Hematopoietic multipotent progenitor cell treated with erythropoietin and hydrocortisone succinate and interleukin-3 and kit ligand, for 6 days (in vitro differentiated cells): Measurements from ENCODE around the gene OR2H2.

Experiments
- DNase-seq: peaks from one replicate; pipeline ENCODE4 v3.0.0-alpha.2; 2015

The OR2H2 gene

GRCh38 chr6:29584821-29585220, at the start of gene OR2H2:
Gene OR2H2, plus strand, starts transcription at chr6:29585121. Its CDS starts 2,824 bp downstream, at chr6:29587945.
- DNase-seq, result no peak

- DNase-seq, result no peak
These were observed 47.1 kb upstream of the OR2H2 start for GRCh38 chr6:29537714-29538403.

GRCh38 chr6:29547573-29547972, 37.3 kb upstream of the OR2H2 start:
- no peak for DNase-seq

DNA sequence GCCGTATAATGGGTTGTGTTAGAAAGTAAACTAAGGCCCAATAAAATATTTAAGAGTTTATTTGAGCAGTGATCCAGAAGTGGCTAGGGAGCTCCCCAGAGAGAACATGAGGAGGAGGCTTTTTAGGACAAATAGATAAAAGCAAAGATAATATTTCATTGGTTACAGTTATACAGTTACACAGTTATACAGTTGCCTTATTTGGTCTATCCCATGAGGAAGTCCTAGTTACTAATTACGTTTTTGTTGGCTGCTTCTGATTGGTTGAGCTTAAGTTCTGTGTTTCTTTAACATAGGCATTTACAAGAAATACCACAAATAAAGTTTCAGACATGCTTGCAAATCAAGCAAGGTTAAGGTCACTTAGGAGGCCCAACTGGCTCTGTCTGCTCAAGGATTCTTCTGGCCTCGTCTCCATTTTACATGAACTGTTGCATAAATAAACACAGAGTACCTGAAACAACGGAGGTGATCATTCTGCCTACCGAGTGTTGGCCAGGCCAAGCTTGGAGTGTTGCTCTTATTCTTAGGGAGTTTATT, 32.3 kb upstream of the OR2H2 start:
- DNase-seq, result peak; percentile 85

DNA sequence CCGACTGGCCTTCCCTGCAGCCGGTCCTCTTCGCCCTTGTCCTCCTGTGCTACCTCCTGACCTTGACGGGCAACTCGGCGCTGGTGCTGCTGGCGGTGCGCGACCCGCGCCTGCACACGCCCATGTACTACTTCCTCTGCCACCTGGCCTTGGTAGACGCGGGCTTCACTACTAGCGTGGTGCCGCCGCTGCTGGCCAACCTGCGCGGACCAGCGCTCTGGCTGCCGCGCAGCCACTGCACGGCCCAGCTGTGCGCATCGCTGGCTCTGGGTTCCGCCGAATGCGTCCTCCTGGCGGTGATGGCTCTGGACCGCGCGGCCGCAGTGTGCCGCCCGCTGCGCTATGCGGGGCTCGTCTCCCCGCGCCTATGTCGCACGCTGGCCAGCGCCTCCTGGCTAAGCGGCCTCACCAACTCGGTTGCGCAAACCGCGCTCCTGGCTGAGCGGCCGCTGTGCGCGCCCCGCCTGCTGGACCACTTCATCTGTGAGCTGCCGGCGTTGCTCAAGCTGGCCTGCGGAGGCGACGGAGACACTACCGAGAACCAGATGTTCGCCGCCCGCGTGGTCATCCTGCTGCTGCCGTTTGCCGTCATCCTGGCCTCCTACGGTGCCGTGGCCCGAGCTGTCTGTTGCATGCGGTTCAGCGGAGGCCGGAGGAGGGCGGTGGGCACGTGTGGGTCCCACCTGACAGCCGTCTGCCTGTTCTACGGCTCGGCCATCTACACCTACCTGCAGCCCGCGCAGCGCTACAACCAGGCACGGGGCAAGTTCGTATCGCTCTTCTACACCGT, 31.5 kb upstream of the OR2H2 start:
- peak; percentile 75 for DNase-seq

DNA sequence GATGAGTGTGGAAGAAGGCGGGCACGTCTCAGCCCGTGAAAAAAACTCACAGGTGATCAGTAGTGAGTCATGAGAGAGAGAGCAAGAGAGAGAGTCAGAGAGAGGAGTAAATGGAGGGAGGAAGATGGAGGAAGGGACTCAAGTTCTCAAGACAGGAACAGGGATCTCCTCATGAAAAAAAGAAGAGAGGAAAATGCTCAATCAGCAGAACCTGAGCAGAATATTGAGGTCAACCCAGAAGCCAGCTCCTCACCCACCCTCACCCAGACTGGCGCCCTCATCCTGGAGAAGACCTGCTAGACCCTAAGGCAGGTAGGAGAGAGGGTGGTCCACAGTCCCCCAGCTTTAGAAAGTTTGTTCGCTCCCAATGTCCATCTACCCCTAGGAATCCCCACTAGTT, 30.2 kb upstream of the OR2H2 start:
- DNase-seq, result no peak

DNA sequence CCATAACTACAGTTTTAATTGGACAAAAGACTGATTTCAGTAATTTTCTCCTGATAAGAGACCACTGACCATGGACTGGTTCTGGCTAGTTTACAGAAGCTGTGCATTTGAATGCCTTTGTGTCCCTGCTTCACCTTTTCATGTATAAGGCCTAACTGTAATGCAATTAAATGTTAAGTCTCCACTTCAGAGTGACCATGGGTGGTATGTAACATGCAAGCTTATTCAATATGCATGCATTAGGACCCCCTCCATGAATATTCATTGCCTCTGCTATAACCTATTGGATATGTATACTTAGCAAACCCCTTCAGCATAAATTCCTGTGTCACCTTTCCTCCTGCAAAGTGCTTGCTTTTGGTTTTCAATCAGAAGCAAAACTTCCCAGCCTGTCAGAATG, 27.6 kb upstream of the OR2H2 start:
- DNase-seq, result no peak

GRCh38 chr6:29558439-29559079, 26.4 kb upstream of the OR2H2 start:
- no peak for DNase-seq

GRCh38 chr6:29559524-29560287, 25.2 kb upstream of the OR2H2 start, which contains the start of gene UBD:
Gene UBD, minus strand, starts transcription at chr6:29559732. Its CDS starts 31 bp downstream, at chr6:29559701.
- no peak for DNase-seq

DNA sequence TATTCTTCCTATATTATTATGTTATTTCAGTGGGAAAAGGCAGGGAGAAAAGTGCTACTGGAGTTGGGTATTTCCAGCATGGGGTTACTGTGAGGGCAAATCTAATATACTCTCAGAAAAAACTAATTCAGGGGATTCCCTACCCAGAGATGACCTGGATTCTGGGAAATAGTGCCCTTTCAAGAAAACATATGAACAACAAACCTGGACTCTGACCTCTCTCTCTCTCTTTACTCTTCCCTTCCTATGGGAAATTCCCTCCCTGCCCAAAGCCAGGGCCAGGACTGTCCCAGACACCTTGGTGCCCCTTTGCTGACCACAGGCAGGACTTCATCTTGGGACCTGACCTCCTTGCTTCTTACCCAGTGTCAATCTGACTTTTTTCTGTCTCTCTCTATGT, 23.8 kb upstream of the OR2H2 start:
- DNase-seq, result no peak

DNA sequence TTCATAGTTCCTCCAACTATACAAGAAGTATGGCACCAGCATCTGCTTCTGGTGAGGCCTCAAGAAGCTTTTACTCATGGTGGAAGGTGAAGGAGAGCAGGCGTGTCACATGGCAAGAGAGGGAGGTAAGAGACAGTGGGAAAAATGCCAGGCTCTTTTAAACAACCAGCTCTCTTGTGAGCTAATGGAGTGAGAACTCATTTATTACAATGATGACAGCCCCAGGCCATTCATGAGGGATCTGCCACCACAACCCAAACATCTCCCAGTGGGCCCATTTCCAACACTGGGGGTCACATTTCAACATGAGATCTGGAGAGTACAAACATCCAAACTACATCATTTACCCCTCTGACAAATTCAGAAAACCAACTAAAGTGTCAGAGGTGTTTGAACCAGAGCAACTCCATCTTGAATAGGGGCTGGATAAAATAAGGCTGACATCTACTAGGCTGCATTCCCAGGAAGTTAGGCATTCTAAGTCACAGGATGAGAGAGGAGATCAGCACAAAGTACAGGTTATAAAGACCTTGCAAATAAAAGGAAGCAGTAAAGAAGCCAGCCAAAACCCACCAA, 23.2 kb upstream of the OR2H2 start:
- no peak for DNase-seq

DNA sequence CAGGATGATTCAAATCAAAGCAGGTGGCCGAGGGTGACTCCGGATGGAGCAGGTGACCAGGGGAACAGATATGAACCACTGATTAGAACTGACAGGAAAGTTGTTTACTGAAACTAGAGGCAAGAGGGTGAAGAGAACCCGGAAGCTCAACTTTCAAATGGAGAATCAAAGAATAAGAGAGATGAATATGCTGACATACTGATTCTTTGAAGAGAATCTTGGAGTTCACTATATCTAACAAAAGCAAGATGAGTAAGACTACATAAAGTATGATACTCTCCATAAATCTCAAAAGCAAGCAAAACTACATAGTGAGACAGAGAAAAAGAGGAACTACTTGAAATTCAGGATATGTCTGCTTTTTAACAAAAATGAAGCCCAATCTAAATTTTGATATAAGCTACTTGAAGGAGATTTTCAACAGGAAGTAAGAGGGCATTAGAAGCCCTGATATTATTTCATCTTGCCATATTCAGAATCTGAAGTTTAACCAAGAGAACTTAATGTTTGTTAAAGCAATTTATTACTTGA, 21.4 kb upstream of the OR2H2 start:
- DNase-seq, result peak; percentile 11

- DNase-seq, result no peak
These were observed 20.0 kb upstream of the OR2H2 start for GRCh38 chr6:29564875-29565274.

- no peak for DNase-seq
These were observed 18.1 kb upstream of the OR2H2 start for GRCh38 chr6:29566856-29567255.

DNA sequence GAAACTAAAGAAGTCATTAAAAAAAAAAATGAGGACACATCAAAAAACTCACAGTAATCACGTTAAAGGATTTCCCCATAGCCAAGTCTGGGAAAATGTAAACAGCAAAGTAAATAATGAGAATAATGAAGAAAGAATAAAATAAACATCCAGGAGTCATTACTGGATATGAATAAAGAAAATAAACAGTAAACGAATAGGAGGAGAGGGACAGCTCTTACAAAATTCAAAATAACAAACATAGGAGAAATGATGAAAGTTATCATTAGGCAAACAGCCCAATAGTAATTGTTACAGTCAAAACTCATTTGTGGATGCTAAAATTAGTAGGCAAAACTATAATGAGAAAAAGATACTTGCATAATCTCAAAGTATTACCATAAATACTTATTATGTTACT, 17.4 kb upstream of the OR2H2 start:
- no peak for DNase-seq

GRCh38 chr6:29567991-29568390, 16.9 kb upstream of the OR2H2 start:
- no peak for DNase-seq

- DNase-seq, result no peak
These were observed 8.9 kb upstream of the OR2H2 start for GRCh38 chr6:29576056-29576455.

DNA sequence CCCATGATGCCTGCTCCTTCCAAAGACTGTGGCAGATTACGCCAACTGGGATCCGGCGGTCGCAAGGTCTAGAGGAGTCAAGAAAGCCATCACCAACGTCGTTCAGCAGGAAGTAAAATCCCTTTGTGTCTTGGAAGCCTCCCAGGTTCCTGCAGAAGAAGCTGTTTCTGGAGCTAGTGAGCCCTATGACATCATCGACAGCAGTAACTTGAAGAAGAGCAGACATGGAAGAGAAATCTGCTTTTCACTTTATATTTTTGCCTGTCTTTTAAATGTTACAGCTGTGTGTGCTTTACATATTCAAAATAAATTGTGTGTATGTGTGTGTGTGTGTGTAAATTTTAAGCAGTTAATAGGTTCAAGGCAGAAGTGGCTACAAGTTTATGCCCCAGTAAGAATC, 7.4 kb upstream of the OR2H2 start:
- no peak for DNase-seq

GRCh38 chr6:29589423-29590048, 4.6 kb downstream of the OR2H2 start:
- peak; percentile 78 for DNase-seq

GRCh38 chr6:29590218-29590808, 5.4 kb downstream of the OR2H2 start:
- DNase-seq, result no peak

DNA sequence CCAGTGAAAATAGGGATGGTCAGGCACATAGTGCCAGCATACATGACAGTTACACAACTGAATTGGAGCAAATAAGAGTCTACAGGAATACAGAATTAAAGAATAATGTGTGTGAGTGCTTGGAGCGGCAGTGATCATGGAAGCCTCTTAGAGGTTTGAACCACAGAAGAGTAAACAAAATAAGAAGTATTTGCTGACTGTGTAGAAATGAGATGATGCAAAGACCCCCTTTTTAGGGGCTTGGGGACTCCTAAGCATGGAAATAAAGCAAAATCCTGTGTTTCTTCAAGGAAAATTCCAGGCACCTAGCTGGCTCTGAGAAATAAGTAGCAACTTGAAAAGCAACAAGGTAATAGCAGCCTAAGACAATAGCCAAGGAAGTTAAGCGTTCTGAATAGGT, 6.8 kb downstream of the OR2H2 start:
- DNase-seq, result no peak
